Measurements from ENCODE around the gene TAF3.

- TF ChIP-seq POLR2AphosphoS5 (IDR thresholded peaks at IDR 0.05) (no peak), CTCF (IDR thresholded peaks at IDR 0.05) (no peak)
Measured at GRCh38 chr10:8066124-8066523, 247.8 kb downstream of the TAF3 start.
